Neural cell (in vitro differentiated cells): ENCODE measurements around the gene WDR7. TPM values are rescaled to one million over a fixed set of nuclear protein-coding genes. Genes with fewer than 3 reads are reported as not detected.
A peak's percentile ranks its signal among the peaks of the same experiment; 100 is the strongest.

Source experiments
- H2AFZ ChIP-seq: fragments of 200-600, 300-800 bp; sonication (generic), shearing (Covaris generic); 2 replicates; pipeline ENCODE4 v1.6.0; 2014; ENCODE audit warnings: low read depth, mild to moderate bottlenecking, antibody characterized with exemption, low read length, moderate library complexity
- H3F3A ChIP-seq: fragments of 200-600 bp; shearing (Covaris generic); 2 replicates; pipeline ENCODE4 v1.6.1; 2016; ENCODE audit warnings: mild to moderate bottlenecking, moderate library complexity, mixed read lengths, antibody characterized with exemption, low read length; ENCODE audit not compliant: insufficient read depth, poor library complexity, severe bottlenecking
- H3K27ac ChIP-seq: fragments of 200-600, 300-800 bp; sonication (generic), shearing (Covaris generic); 2 replicates; pipeline ENCODE4 v1.5.1; 2014; ENCODE audit warnings: mild to moderate bottlenecking, low read length, moderate library complexity
- H3K27me3 ChIP-seq: fragments of 300-800, 200-600 bp; sonication (generic), shearing (Covaris generic); 2 replicates; pipeline ENCODE4 v1.6.0; 2014; ENCODE audit warnings: mild to moderate bottlenecking, low read depth, low read length, moderate library complexity; ENCODE audit not compliant: insufficient read depth
- H3K36me3 ChIP-seq: fragments of 300-800, 200-600 bp; sonication (generic), shearing (Covaris generic); 2 replicates; pipeline ENCODE4 v1.5.1; 2014; ENCODE audit warnings: mild to moderate bottlenecking, antibody characterized with exemption, low read length, moderate library complexity; ENCODE audit not compliant: insufficient read depth
- H3K4me2 ChIP-seq: fragments of 300-800, 200-600 bp; sonication (generic), shearing (Covaris generic); 2 replicates; pipeline ENCODE4 v1.6.0; 2014; ENCODE audit warnings: mild to moderate bottlenecking, low read length
- H3K4me3 ChIP-seq: fragments of 300-800, 200-600 bp; sonication (generic), shearing (Covaris generic); 2 replicates; pipeline ENCODE4 v1.5.1; 2014; ENCODE audit warnings: mild to moderate bottlenecking, low read length, moderate library complexity
- H3K79me2 ChIP-seq: fragments of 200-600 bp; shearing (Covaris generic); replicated peaks from 2 replicates; pipeline ENCODE4 v1.6.0; 2014; ENCODE audit warnings: mild to moderate bottlenecking, low read length, moderate library complexity; ENCODE audit not compliant: insufficient read depth
- H3K9ac ChIP-seq: fragments of 300-800, 200-600 bp; sonication (generic), shearing (Covaris generic); 2 replicates; pipeline ENCODE4 v1.6.1; 2016; ENCODE audit warnings: mild to moderate bottlenecking, low read length, mixed read lengths
- H3K9me2 ChIP-seq: fragments of 200-600 bp; shearing (Covaris generic); 2 replicates; pipeline ENCODE4 v1.6.1; 2016; ENCODE audit warnings: mild to moderate bottlenecking, low read length, mixed read lengths; ENCODE audit not compliant: insufficient read depth
- H3K9me3 ChIP-seq: fragments of 200-600, 300-800 bp; sonication (generic), shearing (Covaris generic); 2 replicates; pipeline ENCODE4 v1.6.1; 2016; ENCODE audit warnings: mild to moderate bottlenecking, mixed run types, low read length, moderate library complexity, mixed read lengths
- H4K20me1 ChIP-seq: fragments of 200-600 bp; shearing (Covaris generic); 2 replicates; pipeline ENCODE4 v1.6.1; 2016; ENCODE audit warnings: mild to moderate bottlenecking, mixed run types; ENCODE audit not compliant: insufficient read depth
- CTCF ChIP-seq: fragments of 450-650 bp; IDR thresholded peaks from 2 replicates; pipeline ENCODE4 v1.5.1; 2014; ENCODE audit warnings: antibody characterized with exemption, mild to moderate bottlenecking, moderate library complexity; ENCODE audit not compliant: poor library complexity, severe bottlenecking
- EP300 ChIP-seq: fragments of 450-650 bp; conservative IDR thresholded peaks from 2 replicates; pipeline ENCODE4 v1.6.1; 2014; ENCODE audit warnings: antibody characterized with exemption, mild to moderate bottlenecking, moderate library complexity; ENCODE audit not compliant: poor library complexity, severe bottlenecking
- EZH2 ChIP-seq: fragments of 200-600, 300-800 bp; shearing (Covaris generic), sonication (generic); IDR thresholded peaks from 2 replicates; pipeline ENCODE4 v1.6.1; 2014; ENCODE audit warnings: antibody characterized with exemption, low read length, borderline replicate concordance, mild to moderate bottlenecking; ENCODE audit not compliant: insufficient read depth, poor library complexity, severe bottlenecking
- MXI1 ChIP-seq: fragments of 450-650 bp; conservative IDR thresholded peaks from 2 replicates; pipeline ENCODE4 v1.6.1; 2014; ENCODE audit warnings: antibody characterized with exemption, mild to moderate bottlenecking; ENCODE audit not compliant: poor library complexity, severe bottlenecking
- POLR2AphosphoS5 ChIP-seq: IDR thresholded peaks from 2 replicates; pipeline ENCODE4 v1.6.1; 2012
- RAD21 ChIP-seq: fragments of 450-650 bp; conservative IDR thresholded peaks from 2 replicates; pipeline ENCODE4 v1.6.1; 2014; ENCODE audit warnings: antibody characterized with exemption, mild to moderate bottlenecking, moderate library complexity
- REST ChIP-seq: IDR thresholded peaks from 2 replicates; pipeline ENCODE4 v1.6.1; 2012; ENCODE audit warnings: borderline replicate concordance
- SMC3 ChIP-seq: fragments of 450-650 bp; conservative IDR thresholded peaks from 2 replicates; pipeline ENCODE4 v1.6.1; 2014; ENCODE audit warnings: antibody characterized with exemption, mild to moderate bottlenecking, moderate library complexity; ENCODE audit not compliant: poor library complexity
- TAF1 ChIP-seq: IDR thresholded peaks from 2 replicates; pipeline ENCODE4 v1.6.1; 2012; ENCODE audit warnings: low read depth
- polyA plus RNA-seq: library from polyadenylated mRNA; depleted of rRNA; stranded (reverse); fragments of >200 nt; gene quantifications from 2 replicates; pipeline ENCODE4 v1.2.3, GENCODE V29; 2014

The WDR7 gene
- polyA plus RNA-seq, 1 donor from 2014 or later: 15.1 TPM

GRCh38 chr18:57023275-57023882 is 372.2 kb downstream of the WDR7 start:
- H3F3A ChIP-seq: peaks cover 4% of the 10 kb centered on the region
- H3K4me3 ChIP-seq: no peak overlapping the region
- no peak overlapping the region for H3K27ac ChIP-seq
- no peak overlapping the region for H3K4me2 ChIP-seq
- H3K9me3 ChIP-seq: no peaks in the 10 kb centered on the region
- H2AFZ ChIP-seq: no peak overlapping the region
- TF ChIP-seq TAF1 (no peak), SMC3 (no peak), MXI1 (no peak), EP300 (no peak), EZH2 (no peak), REST (no peak), POLR2AphosphoS5 (no peak), RAD21 (no peak), CTCF (no peak)
- H3K9me2 ChIP-seq: no peaks in the 10 kb centered on the region
- H4K20me1 ChIP-seq: no peaks in the 10 kb centered on the region
- no peaks in the 10 kb centered on the region for H3K27me3 ChIP-seq
- H3K79me2 ChIP-seq: no peaks in the 10 kb centered on the region
- H3K36me3 ChIP-seq: no peaks in the 10 kb centered on the region
- no peak overlapping the region for H3K9ac ChIP-seq

- H4K20me1 ChIP-seq: no peaks in the 10 kb centered on the region
- TF ChIP-seq SMC3 (peak; percentile 36), TAF1 (no peak), POLR2AphosphoS5 (peak; percentile 63), MXI1 (no peak), EZH2 (no peak), RAD21 (peak; percentile 45), REST (peak; percentile 50), CTCF (no peak), EP300 (peak; percentile 46)
- H3K9me3 ChIP-seq: no peaks in the 10 kb centered on the region
- peak overlapping the region; percentile 74 for H3K27ac ChIP-seq
- H3K9ac ChIP-seq: peak overlapping the region; percentile 17
- H2AFZ ChIP-seq: peak overlapping the region; percentile 10
- H3K79me2 ChIP-seq: no peaks in the 10 kb centered on the region
- H3K9me2 ChIP-seq: no peaks in the 10 kb centered on the region
- H3K36me3 ChIP-seq: no peaks in the 10 kb centered on the region
- no peaks in the 10 kb centered on the region for H3K27me3 ChIP-seq
- peak overlapping the region; percentile 22 for H3K4me2 ChIP-seq
- H3K4me3 ChIP-seq: peak overlapping the region; percentile 40
- H3F3A ChIP-seq: peaks cover 4% of the 10 kb centered on the region
Observed at GRCh38 chr18:57025540-57025939, 374.4 kb downstream of the WDR7 start.
